Myocyte (in vitro differentiated cells): ENCODE data around the gene TIGD2. TPM values are rescaled to one million over a fixed set of nuclear protein-coding genes. Genes with fewer than 3 reads are reported as not detected.
"Not testable (repeated sequence)": the region's sequence is repeated elsewhere in the genome, so short reads cannot be mapped to it uniquely, and the experiment has no call there.

Experiments
- DNase-seq: peaks from one replicate; pipeline ENCODE4 v3.0.0-alpha.2; 2012; ENCODE audit warnings: low read depth
- total RNA-seq: library from RNA; depleted of rRNA; stranded (reverse); fragments of >200 nt; gene quantifications from 2 replicates; pipeline ENCODE4 v1.2.3, GENCODE V29; 2014

The TIGD2 gene
- total RNA-seq, 1 donor from 2014 or later: 8.8 TPM

- DNase-seq: no peak
These were observed 7.8 kb downstream of the TIGD2 start for GRCh38 chr4:89119166-89119565.

- no peak for DNase-seq
These were observed 8.5 kb downstream of the TIGD2 start for GRCh38 chr4:89119836-89120235.

- DNase-seq: no peak
These were observed 10.2 kb downstream of the TIGD2 start for GRCh38 chr4:89121387-89122068.

DNA sequence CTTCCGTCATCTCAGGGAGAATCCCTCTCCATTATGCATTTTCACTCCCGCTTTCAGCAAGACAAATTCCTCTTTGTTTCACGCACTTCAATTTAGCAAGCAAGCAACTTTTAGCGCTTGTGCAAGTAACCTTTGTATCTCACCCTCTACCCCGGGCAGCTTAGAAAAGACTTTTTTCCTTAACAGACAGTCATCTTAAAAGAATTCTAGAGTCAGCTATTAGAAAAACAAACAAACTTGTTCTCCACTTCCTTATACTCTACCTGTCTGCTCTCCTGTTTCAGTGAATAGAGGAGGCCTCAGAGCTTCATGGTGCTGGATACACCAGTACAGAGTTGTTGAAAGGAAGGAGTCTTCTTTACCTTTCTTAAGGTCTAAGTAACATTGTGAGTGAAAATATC lies 12.1 kb downstream of the TIGD2 start:
- DNase-seq: no peak

GRCh38 chr4:89125901-89126782 lies 14.8 kb downstream of the TIGD2 start:
- DNase-seq: no peak

DNA sequence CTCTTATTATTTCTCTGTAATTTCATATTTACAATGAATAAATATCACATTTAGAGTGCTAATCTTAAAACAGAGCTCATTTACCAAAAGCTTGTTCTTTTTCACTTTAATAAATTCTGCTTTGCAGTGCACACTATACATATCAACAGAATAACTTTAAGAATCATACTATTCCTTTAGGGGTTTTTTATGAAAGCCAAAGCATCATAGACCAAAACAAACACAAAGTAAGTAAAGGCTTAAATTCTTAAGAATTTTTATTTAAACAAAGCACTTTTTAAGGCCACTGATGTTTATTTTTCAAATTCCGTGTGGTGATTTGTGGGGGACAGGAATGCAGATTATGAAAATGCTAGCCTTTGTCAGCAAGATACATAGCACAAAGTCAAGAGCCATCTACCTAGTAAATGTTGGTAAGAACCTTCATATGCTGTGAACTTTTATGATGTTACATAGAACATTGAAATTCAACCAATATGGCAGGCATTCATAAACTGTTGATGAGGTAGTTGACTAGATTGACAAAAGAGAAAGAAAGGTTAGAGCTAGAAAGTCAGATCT lies 17.8 kb downstream of the TIGD2 start:
- DNase-seq: no peak

GRCh38 chr4:89134775-89135319 lies 23.5 kb downstream of the TIGD2 start:
- DNase-seq: peak; percentile 82

DNA sequence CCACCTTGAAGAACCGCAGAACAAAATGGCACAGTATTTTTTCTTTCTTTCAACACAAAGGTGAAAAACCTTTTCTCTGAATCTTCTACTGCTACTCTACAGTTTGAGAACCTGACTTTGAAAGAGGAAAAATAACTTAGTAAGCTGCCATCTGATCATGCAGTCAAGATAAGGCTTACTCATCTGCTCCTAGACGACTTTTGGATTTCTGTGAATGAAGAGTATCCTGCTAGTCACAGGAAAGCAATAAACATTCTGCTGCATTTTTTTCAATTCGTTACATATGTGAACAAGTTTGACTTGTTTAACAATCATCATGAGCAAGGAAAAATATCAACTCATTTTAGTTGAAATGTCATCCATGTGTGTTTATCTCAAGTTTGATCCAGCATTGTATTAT lies 25.2 kb downstream of the TIGD2 start:
- DNase-seq: no peak

DNA sequence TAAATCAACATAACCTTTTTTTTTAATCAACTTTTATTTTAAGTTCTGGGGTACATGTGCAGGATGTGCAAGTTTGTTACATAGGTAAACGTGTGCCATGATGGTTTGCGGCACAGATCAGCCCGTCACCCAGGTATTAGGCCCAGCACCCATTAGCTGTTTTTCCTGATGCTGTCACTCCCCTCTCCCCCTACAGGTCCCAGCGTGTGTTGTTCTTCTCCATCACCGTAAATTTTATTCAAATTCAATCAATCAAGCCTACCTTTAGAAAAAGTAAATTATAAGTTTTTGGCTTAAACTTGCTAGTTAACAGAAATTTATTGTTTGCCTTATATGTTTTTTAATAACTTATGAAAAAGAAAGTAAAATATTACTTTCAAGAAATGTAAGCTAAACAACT lies 25.9 kb downstream of the TIGD2 start:
- DNase-seq: no peak

DNA sequence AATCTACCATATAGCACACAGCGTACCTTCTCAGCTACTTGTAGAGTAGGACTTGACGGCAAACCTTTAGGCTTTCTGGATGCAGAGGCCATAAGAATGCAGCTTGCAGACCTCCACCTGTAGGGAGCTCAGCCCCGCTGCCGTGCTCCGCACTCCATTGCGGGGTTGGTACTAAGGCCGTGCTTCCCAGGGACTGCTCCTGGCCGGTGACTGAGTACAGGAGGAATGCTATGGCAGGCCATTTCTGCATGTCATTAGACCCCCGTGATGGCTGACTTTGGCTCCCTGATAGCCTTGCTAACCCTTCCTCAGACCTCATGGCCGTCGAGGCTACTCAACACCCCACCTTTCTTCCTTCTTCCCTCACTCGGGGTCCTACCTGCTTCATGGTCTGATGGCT lies 26.4 kb downstream of the TIGD2 start:
- DNase-seq: no peak

GRCh38 chr4:89140168-89140759 lies 28.9 kb downstream of the TIGD2 start:
- no peak for DNase-seq

- DNase-seq: no peak
These were observed 31.6 kb downstream of the TIGD2 start for GRCh38 chr4:89142691-89143669.

DNA sequence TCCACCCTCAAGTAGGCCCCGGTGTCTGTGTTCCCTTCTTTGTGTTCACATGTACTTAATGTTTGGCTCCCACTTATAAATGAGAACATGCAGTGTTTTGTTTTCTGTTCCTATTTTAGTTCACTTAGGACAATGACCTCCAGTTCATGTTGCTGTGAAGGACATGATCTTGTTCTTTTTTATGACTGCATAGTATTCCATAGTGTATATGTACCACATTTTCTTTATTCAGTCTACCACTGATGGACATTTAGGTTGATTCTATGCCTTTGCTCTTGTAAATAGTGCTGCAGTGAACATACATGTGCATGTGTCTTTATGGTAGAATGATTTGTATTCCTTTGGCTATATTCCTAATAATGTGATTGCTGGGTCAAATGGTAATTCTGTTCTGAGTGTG lies 33.3 kb downstream of the TIGD2 start:
- not testable (repeated sequence) for DNase-seq

GRCh38 chr4:89146196-89146595 lies 34.9 kb downstream of the TIGD2 start:
- no peak for DNase-seq

GRCh38 chr4:89152972-89153371 lies 41.6 kb downstream of the TIGD2 start:
- no peak for DNase-seq

GRCh38 chr4:89156174-89156914 lies 45.0 kb downstream of the TIGD2 start:
- no peak for DNase-seq

DNA sequence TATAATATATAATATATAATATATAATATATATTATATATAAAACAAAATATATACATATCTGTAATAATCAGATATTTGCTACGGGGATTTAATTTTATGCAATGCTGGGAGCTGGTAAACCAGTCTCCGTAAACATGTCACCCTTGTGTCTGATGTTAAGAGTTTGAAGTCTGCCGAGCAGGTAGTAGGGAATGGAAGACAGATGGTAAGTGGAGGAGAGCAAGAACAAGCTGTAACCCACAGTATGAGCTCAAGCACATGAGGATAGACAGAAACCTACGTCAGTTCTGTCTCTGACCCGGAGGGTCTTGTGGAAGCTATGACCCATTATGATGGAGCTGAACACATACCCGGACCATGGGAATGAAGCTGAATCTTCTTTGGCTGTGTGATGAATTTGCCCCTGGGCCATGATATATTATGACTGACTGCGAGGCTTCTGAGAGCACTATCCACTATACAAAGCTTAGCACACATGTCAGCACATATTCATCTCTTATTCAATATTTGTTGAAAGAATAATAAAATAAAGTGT lies 46.2 kb downstream of the TIGD2 start:
- DNase-seq: no peak

GRCh38 chr4:89158884-89159503 lies 47.7 kb downstream of the TIGD2 start:
- DNase-seq: peak; percentile 66

GRCh38 chr4:89160806-89161205 lies 49.5 kb downstream of the TIGD2 start:
- no peak for DNase-seq
